Measurements from ENCODE around the gene FBXO31. TPM values are rescaled to one million over a fixed set of nuclear protein-coding genes. Genes with fewer than 3 reads are reported as not detected.

Gene FBXO31
- total and polyA plus RNA-seq, 10 of the 15 experiments (the other 5 are each of a cell fraction or from before 2014, with no cell fraction given) = 0.19 to 33.1 (median 10.3) TPM

- TF ChIP-seq USF2 (IDR thresholded peaks at IDR 0.05; ENCODE audit: borderline replicate concordance, low read depth, low read length) (peak; percentile 73; the same call in 1 of the 2 replicates), CBX5 (IDR thresholded peaks at IDR 0.05; ENCODE audit: low read depth) (no peak), CEBPZ (IDR thresholded peaks at IDR 0.05; ENCODE audit: low read depth, low read length) (no peak), SKIL (IDR thresholded peaks at IDR 0.05; ENCODE audit: low read depth, poor library complexity, severe bottlenecking) (peak; percentile 76), NR2F1 (conservative IDR thresholded peaks at IDR 0.05) (peak; percentile 53; the same call in 1 of the 2 replicates), ZNF384 (IDR thresholded peaks at IDR 0.05; ENCODE audit: borderline replicate concordance, low read depth, low read length) (peak; percentile 0; the same call in 1 of the 2 replicates), HCFC1 (IDR thresholded peaks at IDR 0.05; ENCODE audit: low read length) (peak; percentile 83), SMARCA5 (IDR thresholded peaks at IDR 0.05) (no peak), CHD1 (IDR thresholded peaks at IDR 0.05; ENCODE audit: low read depth, low read length) (no peak), BCLAF1 (IDR thresholded peaks at IDR 0.05) (no peak), IRF4 (IDR thresholded peaks at IDR 0.05; ENCODE audit: low read depth, low read length) (peak; percentile 69), ELK1 (IDR thresholded peaks at IDR 0.05; ENCODE audit: low read depth, low read length) (peak; percentile 32; the same call in 1 of the 2 replicates), PRDM15 (CRISPR knock-in tag; IDR thresholded peaks at IDR 0.05) (no peak), CBFB (IDR thresholded peaks at IDR 0.05; ENCODE audit: low read depth) (no peak)
Observed at GRCh38 chr16:87387942-87388817, 4.6 kb upstream of the FBXO31 start (continued).
